Cortex of kidney (tissue), 1 donor: ENCODE measurements around the gene DCAF8.

Experiments used
- DNase-seq: peaks from one replicate; lab custom pipeline; 2025; lab: John Stamatoyannopoulos, UW

Gene DCAF8

DNA sequence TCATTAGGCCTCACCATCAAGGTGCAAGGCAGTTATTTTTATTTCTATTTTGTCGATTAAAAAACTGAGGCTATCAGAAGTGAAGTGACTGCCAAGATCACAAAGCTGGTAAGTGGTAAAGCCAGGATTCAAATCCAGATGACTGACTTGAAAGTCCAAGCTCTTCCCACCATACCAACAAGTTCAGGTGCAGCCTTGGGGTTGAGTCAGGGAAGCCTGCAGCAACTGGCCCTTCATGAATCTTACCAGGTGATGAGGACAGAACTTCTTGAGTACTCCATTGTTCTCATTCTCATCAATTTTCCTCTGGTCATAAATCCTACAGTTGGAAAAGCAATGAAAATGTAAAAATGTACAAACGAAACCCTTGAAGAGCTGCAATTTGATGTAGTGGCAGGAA, 37.0 kb downstream of the DCAF8 start:
- no peak for DNase-seq

DNA sequence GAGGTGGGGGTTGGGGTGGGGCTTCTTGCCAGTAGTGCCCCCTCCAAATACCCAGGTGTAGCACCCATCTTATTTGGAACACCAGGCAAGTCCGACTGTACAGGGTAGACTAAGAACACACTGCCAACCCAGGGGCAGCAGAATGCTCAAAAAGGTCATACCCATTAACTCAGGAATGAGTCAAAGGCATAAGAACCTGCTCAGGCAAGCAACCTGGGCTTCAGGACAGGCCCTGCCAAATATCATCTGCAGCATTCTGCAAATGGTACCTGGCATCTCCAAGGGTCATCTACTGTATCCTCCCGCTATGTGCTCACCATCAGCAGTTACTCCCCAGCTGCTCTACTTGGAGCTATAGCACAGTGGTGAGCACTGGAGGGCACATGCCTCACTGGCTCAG, 37.7 kb downstream of the DCAF8 start:
- no peak for DNase-seq

DNA sequence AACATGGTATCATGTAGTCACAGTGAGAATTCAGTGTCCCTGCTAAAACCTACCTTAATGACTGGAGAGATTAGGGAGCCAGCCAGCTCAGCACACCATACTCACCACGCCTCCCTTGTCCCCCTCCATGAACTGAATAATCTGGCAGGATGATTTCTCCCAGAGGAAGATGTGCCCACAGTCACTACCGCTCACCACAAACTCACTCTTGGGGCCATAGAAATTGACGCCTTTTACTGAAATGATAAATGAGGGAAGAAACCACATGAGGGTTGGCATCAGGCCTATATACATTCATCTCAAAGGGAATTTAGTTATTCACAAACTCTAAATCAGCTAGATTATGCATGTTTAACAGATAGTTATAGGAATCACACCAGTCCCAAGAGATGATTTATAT, 39.8 kb downstream of the DCAF8 start:
- DNase-seq = no peak

DNA sequence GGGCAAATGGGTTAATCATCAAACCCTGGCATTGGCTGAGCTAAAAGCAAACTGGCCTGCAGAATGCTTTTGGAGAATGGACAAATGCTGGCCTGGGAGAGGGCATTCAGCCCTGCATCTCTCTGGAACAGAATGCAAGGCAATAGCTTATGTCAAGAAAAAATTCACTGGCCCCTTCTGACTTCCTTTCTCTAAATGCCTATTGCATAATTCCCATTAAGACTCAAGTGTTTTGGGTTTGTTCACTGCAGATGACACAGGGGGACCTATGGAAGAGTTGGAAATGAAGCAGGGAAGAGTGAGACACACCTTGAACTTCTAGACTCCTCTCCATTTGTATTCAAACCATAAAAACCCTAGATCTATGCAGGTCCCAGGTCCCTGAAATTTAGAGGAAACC, 41.3 kb downstream of the DCAF8 start:
- no peak for DNase-seq

DNA sequence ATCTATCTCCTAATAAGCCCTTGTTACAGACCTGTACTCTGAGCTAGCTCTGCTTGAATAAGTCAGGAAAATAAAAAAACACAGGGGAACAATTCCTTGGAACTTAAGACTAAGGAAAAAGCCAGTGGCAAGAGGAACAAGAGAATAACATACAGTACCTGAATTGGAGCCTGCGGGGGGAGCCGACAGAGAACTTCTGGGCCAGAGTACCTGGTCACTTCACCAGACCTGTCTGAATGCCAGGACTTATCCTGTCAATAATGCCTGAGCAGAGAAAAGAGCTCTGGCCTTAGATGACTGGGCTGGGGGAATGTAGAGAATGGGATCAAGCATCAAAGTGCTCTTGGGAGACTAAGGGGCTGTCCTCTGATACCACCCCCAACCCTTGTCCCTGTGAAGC, 42.0 kb downstream of the DCAF8 start:
- no peak for DNase-seq

DNA sequence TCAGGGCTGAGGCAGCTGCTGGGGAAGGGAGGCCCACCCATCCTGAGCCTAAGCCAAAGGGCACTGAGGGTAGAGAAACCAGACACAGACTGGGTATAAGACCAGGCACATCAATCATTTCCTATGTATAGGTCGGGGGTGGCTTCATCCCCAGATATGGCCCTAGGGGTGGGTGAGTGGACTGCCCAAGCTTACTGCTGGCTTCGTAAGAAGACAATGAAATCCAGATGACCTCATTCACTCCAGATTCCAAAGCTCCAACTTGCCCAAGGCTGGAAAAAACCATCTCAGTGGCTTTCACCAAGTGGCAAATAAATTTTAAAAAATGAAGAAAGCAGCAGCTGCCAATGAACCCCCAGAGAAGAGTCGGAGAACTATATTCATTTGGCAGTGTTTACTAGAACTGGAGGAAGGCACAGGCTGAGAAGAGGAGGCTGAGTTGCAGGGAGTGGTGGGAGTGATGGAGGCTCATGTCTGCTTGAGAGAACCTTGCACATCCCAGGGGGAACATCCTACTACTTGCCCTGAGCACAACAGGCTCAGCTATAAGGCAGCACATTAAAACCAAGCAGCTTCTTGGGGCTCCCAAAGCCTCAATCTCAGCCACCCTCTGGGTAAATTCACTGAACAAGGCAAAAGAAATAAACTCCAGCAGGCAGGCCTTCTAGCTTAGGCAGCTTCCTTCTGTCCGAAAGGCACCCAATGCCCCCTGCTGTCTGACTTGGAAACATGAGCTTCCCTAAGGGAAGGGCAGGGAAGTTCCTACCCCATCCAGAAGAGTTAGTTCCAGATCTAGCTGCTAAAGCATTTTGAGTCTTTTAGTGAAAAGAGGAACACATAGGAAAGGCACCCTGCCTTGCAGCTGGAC, 43.1 kb downstream of the DCAF8 start:
- no peak for DNase-seq

DNA sequence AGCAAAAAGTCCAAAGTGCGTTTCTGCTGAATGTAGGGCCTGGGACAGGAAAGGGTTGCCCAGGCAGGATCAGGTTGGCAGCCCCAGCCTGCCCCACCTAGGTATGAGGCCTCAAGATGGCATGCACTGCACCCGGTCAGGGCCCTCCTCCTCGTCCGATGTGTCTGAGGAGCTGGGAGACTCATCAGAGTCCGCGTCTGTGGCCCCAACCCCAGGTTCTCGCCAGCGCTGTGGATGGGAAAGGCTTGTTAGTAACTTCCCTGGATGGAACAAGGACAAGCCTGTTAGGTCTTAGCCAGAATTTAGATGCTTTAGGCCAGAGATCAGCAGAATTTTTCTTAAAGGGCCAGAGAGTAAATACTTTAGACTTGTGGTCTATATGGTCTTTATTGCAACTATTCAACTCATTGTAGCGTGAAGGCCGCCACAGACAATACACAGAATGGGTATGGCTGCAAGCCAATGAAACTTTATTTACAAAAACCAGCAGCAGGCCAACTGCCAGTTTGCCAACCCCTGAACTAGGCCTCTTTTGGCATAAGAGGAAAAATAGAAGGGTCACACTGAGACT, 44.8 kb downstream of the DCAF8 start:
- DNase-seq = no peak

DNA sequence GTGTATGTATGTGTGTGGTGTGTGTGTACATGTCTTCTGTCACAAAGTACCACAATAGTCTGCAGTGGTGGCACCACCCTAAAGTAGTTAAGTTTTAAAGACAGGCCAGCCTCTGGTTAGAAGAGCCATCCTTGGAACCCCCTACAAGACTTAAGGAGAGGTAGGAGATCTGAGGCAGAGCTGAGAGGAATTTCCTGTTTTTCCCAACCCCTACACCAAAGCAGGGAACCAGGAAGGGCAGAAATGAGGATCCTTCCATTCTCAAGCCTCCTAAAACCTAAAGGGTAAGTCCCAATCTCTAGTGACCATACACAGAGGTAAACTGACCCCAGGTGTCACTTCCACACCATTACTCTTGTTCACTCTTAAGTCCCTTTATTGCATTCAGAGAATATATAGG, 46.0 kb downstream of the DCAF8 start:
- DNase-seq = no peak

DNA sequence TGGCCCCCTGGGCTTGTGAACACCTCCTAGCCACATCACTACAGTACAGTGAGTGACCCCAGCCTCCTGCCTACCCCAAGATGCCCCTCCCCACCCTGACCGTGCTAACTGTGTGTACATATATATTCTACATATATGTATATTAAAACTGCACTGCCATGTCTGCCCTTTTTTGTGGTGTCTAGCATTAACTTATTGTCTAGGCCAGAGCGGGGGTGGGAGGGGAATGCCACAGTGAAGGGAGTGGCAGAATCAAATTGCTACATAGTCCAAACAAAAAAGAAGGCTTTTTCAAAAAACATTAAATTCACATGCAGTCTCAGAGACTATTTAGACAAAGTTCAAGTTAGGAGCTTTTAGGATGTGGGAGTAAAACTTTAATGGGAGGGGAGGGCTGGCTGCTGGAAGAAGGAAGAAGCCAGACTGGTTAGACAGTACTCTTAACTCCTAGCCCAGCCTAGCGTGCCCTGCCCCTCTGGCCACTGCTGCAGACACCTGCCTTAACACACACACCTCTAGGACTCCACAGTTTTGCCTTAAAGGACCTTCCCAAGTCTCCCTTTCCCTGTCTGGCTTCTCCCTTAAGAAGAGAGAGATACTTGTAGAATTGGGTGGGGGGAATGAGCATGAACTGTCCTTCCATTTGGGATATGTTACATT, 47.7 kb downstream of the DCAF8 start:
- DNase-seq = no peak

DNA sequence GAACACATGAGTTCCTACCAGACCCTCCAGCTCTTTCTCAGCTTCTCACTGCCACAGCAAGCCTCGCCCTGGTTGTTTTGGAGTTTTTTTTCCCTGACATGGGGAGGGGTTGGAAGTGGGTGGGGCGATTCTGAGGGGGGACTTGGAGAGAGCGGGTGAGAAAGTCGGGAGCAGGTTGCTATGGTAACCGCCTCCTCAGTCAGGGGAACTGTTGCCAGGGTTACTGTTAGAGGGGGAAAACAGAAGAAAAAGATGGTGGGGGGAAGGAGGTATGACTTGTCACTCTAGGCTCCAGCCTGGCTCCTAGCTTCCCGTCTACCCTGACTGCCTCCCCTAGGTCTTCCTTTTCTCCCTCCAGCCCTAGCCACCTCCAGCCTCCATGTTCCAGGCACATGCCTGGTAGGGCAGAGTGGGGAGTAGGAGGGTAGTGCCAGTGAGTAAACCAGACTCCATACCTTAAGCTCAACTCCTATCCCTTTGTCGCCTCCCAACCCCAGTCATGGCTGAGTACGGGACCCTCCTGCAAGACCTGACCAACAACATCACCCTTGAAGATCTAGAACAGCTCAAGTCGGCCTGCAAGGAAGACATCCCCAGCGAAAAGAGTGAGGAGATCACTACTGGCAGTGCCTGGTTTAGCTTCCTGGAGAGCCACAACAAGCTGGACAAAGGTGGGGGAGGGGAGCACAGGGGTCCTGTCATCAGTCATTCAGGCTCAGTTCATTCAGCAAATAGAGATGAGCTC, 51.1 kb downstream of the DCAF8 start:
- no peak for DNase-seq

DNA sequence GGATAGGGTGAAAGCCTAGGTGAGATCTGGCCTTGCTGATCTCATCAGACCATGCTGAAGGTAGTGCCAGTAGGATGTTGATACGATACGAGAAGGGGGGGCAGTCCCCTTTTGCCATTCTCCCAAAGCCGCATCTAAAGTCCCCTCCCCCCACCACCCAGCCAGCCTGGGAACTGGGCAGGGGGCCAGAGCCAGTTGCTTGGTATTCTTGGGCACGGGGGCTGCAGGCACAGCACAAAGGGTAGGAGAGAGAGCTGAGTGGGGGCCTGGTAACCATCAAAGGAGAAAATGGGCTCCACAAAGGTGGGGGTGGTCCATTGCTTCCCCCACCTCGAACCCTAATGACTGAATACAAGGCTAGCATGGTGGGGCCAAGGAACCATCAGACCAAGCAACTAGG, 51.8 kb downstream of the DCAF8 start:
- DNase-seq = no peak

DNA sequence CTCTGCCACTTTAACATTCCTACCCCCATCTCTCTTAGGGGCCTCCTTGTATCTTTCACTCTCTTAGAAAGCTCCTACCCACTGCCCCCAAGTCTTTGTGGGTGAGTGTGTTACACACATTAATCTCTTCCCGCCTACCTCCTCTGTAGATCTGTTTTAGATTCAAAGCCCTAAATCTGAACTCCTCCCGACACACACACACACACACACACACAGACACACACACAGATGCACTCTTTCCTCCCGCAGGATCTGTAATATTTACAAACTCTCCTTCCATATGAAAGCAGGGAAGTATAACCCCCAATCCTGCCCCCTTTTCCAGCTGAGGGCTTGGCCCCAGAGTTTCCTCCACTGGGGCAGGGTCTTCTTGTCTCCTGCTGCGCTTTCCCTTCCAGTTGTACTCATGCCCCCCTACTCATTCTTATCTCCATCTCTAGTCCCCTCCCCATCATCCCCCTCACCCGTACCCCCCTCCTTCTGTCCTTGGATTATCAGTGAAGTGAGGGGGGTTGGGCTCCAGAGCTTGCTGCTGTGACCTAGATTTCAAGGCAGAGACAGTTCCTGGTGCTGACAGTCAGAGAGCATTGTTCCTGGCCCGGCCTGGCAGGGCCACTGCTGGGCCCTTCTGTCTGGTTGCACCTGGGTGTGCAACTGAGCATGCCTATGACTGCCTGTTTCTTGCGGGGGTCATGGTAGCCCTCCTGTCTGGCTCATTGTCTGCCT, 52.9 kb downstream of the DCAF8 start:
- no peak for DNase-seq

DNA sequence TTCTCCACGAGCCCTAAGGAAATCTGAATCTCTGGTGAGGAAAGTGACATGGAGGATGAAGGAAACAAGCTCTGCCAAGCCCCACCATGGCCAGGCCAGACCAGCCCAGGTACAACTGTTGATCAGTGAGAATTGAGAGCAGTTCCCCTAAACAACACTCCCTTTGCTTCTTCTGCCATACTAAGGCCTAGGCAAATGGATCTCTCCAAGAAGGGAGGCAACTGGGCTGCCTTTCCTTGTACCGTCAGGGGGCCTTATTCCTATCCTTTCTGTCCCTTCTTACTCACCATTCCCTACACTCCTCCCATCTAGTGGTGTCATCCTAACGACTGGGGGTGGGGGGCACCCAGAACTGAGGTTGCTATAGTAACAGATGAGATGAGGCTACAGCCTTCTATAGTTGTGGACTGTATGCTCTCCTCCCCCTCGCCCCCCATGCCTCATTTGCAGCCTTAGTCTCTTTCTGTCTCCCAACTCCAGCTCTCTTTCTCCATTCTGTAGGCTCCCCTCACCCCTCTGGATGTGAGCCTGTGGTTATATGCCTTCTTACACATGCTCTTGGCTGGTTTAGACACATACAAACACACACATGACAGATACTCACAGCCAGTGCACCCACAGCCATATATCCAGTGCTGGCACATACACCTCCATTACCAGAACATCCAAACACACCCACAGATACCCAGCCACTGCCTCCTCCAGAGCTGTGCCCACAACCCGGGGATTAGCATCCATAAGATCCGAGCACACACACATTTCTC, 53.6 kb downstream of the DCAF8 start:
- DNase-seq = no peak

DNA sequence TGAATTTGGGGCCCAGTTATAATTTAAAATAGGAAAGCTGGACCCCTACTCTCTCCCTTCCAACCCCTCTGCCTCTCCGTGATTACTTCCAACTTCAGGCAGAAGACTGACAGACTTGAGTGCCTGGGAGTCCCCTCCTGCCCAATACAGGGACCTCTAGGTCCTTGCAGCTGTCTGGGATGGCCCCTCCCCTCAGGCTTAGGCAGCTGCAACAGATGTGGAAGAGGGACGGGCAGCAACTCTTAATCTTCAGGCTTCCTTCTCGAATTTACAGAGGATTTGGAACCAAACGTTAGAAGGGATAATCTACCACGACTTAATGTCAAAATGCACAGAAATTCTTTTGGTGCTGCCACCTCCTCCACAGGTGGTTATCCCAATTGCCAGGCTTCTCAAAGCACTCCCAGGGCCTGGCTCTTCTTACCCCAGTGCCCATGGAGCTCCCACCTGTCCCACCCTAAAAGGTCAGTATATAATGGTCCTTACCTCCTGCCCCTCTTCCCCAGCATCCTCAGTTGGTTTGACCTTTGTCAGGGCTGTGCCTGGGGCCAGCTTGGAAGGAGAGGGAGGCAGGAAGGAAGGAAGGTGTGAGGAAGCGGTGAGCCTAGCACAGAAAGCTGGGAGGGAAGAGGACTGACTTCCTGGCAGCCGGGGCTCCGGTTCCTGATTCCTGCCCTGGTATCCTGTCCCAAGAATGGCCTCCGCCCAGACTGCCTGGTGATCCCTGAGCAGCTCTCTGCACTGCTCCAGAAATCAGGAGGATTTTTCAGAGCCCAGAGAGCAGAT, 54.4 kb downstream of the DCAF8 start:
- no peak for DNase-seq

DNA sequence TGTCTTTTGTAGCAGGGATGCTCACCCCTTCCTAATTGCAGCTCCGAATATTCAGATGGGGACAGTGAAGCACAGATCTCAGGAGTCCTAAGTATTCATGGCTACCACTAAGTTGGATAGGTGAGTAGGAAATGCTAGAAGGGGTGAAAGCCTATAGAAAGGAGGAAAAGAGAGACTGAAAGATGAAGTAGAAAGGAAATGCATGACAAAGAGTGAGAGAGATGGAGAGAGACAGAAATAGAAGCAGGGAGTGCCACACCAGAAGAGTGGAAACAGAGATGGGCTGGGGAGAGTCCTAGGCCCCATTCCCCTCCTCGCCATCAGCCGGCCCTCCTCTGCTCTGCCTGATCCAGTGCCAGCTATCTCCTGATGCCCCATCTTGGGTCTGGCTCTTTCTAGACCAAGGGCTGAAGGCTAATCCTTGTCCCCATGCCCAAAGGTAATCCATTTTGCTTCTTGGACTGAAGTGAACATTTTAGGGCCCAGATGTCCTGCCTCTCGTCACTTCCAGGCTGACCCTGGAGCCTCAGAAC, 55.2 kb downstream of the DCAF8 start:
- no peak for DNase-seq

DNA sequence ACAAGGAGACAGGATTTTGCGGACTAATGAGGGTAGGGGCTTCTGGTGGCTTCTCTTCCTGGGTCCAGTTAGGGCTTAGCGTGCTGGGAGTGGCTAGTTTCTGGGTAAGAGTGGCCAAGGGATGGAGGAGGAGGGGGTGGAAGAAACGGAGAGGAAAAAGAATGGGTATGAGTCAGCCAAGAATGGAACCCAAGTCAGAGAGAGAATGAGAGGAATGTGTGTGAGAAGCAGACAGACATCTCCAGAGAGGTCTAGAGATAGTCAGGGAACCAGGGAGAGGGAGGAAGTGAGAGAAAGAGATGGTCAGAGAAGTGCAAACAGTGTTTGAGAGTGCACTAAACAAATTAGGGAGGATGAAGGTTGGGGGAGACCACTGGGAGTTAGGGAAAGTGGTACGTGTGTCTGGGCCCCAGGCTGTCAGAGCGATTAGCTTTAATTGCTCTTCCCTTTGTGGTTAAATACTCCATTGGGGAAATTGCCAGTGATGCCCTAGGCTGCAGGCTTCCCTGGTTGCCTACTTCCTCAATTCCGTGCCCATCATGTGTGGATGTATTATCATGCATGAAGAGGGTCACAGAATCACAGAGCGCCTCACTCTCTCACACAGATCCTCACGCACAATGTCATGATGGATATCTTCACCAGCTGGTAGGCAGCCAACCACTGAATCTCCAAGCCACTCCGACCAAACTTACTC, 55.8 kb downstream of the DCAF8 start:
- DNase-seq = no peak

DNA sequence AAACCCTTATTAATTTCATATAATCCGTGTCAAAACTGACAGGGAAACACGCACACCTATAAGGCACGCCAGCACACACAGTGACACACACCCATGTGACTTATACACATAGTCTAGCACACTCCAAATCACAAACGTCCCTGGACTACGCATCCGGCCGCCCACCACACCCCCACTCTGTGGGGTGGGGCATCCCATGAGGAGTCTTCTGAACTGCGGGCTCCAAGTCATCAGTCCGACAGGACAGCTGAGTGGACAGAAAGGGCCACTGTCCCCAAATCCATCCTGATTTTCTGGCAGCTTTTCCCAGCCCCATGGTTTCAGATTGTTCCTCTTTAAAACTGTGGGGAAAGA, 56.3 kb downstream of the DCAF8 start:
- DNase-seq = no peak

DNA sequence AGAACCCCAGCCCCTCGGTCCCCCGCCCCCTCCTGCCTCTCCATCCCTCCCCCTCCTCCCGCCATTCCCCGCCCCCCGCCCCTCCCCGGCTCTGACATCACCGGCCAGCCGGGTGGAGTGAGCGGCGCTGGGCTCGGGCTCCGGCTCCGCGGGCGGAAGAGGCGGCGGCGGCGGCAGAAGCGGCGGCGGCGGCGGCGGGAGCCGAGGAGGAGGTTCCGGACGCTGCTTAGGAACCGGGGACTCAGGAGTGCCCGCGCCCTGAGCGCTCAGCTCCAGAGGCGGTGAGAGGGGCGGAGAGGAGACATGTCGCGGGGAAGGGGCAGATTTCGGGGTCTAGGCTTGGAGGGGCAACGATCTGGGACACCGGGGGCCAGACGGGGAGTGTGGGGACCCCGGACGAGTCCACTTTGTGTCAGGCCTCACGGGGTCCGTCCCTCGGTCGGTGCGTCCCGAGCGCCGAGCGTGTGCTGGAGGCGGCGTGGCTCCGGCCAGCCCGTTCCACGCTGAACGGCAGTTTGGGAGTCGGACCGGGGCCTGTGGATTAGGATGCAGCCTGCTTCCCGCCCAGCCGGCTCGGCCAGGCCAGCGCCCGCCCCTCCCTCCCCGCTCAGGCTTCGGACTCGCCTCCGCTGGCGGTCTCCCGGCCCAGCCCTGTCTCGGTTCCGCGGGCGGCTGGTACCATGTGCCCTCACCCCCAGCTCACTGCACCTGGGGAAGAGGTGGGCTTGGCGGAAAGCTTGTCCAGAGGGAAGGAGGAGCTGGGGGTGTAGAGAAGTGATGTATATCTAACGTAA, 56.9 kb downstream of the DCAF8 start, which contains the start of gene PEA15:
PEA15 (plus strand) TSS at position 143 of the 794 bp plus-strand sequence. CDS start 6,161 bp downstream, outside the sequence.
- no peak for DNase-seq
